SK-N-DZ (cell line): ENCODE results near the gene GATD1.

ENCODE experiments used
- DNase-seq: peaks from one replicate; pipeline ENCODE4 v3.0.0-alpha.2; 2015; ENCODE audit warnings: low spot score
- small RNA-seq, 2 experiments: library from RNA; depleted of rRNA; stranded (forward); fragments of <200 nt; gene quantifications; one replicate each; pipeline ENCODE3, GENCODE V24; 2014

GATD1 gene

GRCh38 chr11:727281-727701 is 50.0 kb downstream of the GATD1 start:
- no peak for DNase-seq

- no peak for DNase-seq
Observed at GRCh38 chr11:726278-727220, 50.7 kb downstream of the GATD1 start.

GRCh38 chr11:725624-726202 is 51.6 kb downstream of the GATD1 start:
- DNase-seq = no peak

GRCh38 chr11:724778-725386 is 52.4 kb downstream of the GATD1 start:
- no peak for DNase-seq

GRCh38 chr11:724049-724777 is 53.1 kb downstream of the GATD1 start:
- DNase-seq = no peak

- peak; percentile 66 for DNase-seq
Observed at GRCh38 chr11:723120-723883, 54.0 kb downstream of the GATD1 start.

- DNase-seq = no peak
Observed at GRCh38 chr11:722346-722811, 54.9 kb downstream of the GATD1 start.

GRCh38 chr11:721741-722345 is 55.4 kb downstream of the GATD1 start:
- DNase-seq = no peak

- DNase-seq = no peak
Observed at GRCh38 chr11:721247-721740, 56.0 kb downstream of the GATD1 start.

- DNase-seq = peak; percentile 48
Observed at GRCh38 chr11:720642-721246, 56.5 kb downstream of the GATD1 start.

- DNase-seq = no peak
Observed at GRCh38 chr11:720017-720641, 57.2 kb downstream of the GATD1 start.

GRCh38 chr11:719214-720016 is 57.9 kb downstream of the GATD1 start:
- DNase-seq = no peak

Small RNA genes within 50 kb of the gene (small RNA-seq; reads per million reads assigned to genes)
- gene SNORA52 = 0 reads per million in 2 experiments
